AG10803 (cell line): ENCODE measurements around the gene BCDIN3D.

Source experiments
- DNase-seq: peaks from one replicate; pipeline ENCODE4 v3.0.0; 2010; ENCODE audit warnings: low read depth
- H3K4me3 ChIP-seq: 2 replicates; pipeline ENCODE4 v1.5.1; 2011; ENCODE audit warnings: mild to moderate bottlenecking, low read length, control low read depth
- TF ChIP-seq, protein P1 (sequence below): conservative IDR thresholded peaks from 2 replicates; pipeline ENCODE4 v1.5.1; 2011; ENCODE audit warnings: mild to moderate bottlenecking, low read length, control low read depth, inconsistent platforms

Gene BCDIN3D

GRCh38 chr12:49811961-49812401 is 30.9 kb downstream of the BCDIN3D start:
- H3K4me3 ChIP-seq: no peak overlapping the region
- TF ChIP-seq, protein P1, sequence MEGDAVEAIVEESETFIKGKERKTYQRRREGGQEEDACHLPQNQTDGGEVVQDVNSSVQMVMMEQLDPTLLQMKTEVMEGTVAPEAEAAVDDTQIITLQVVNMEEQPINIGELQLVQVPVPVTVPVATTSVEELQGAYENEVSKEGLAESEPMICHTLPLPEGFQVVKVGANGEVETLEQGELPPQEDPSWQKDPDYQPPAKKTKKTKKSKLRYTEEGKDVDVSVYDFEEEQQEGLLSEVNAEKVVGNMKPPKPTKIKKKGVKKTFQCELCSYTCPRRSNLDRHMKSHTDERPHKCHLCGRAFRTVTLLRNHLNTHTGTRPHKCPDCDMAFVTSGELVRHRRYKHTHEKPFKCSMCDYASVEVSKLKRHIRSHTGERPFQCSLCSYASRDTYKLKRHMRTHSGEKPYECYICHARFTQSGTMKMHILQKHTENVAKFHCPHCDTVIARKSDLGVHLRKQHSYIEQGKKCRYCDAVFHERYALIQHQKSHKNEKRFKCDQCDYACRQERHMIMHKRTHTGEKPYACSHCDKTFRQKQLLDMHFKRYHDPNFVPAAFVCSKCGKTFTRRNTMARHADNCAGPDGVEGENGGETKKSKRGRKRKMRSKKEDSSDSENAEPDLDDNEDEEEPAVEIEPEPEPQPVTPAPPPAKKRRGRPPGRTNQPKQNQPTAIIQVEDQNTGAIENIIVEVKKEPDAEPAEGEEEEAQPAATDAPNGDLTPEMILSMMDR: no peak
- no peak for DNase-seq

DNA sequence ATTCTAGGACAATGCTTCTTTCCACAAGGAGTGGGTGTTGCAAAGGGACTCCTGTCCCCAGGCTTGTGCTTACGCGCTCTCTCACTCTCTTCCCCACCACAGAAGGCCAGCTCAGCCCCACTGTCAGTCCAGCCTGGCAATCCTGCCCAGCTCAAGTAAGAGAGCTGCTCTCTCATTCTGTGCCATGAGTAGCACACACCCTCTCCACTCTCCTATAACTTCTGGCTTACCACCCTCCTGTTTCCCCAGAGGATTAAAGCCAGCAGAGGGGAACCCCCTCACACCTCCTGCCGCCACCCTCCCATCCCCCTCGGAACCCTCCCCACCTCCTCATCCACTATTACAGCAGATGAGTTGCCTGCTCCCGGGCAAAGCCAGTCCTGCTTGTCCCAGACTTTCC is 31.8 kb downstream of the BCDIN3D start:
- no peak overlapping the region for H3K4me3 ChIP-seq
- no peak for DNase-seq
- TF ChIP-seq, protein P1: no peak

DNA sequence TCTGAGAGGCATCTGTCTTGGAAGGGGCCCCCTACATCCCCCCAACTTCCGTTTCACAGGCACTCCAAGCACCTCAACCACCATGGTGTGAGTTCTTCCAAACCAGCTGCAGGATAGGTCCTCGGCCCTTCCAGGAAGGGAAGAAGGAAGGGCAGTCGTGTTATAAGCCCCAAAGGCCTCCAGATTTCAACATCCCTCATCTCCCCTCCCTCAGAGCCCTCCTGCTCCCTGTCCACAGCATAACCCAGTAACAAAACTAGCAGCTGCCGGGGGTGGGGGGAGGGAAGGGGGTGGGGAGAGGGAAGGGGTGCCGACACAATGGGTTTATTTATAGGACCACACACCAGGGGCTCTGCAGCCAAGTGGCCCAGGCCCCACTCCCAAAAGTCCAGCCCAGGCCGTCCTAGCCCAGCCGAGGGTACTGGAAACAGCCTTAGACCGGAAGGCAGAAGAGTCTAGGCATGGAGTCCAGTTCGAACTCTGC is 33.0 kb downstream of the BCDIN3D start:
- TF ChIP-seq, protein P1: no peak
- no peak for DNase-seq
- H3K4me3 ChIP-seq: no peak overlapping the region

DNA sequence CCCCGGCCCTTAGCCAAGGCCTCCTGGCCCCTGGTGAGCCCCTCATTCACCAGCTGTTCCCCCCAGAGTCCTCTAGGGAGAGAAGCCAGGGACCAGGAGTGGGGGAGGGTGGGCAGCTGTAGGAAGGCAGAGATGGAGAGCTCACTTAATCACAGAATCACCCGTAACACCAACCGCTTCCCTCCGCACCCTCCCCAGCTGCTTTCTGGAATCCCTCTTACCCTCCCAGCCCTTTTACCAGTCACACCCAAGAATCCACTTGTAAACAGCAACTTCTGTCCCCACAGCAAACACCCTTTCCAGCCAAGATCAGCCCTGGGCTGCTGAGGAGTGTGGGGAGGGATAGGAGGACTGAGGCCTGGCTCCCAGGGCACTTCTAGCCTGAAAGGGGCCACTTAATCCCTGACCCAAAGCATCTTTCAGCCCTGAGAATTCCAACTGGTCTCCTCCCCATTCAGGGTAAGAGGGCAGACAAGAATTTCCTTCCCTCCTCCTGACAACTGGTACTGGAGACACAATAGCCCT is 33.5 kb downstream of the BCDIN3D start:
- peak; percentile 58 for DNase-seq
- TF ChIP-seq, protein P1: no peak
- H3K4me3 ChIP-seq: no peak overlapping the region

- DNase-seq: no peak
- no peak overlapping the region for H3K4me3 ChIP-seq
- TF ChIP-seq, protein P1: no peak
Observed at GRCh38 chr12:49808686-49809380, 34.1 kb downstream of the BCDIN3D start.

DNA sequence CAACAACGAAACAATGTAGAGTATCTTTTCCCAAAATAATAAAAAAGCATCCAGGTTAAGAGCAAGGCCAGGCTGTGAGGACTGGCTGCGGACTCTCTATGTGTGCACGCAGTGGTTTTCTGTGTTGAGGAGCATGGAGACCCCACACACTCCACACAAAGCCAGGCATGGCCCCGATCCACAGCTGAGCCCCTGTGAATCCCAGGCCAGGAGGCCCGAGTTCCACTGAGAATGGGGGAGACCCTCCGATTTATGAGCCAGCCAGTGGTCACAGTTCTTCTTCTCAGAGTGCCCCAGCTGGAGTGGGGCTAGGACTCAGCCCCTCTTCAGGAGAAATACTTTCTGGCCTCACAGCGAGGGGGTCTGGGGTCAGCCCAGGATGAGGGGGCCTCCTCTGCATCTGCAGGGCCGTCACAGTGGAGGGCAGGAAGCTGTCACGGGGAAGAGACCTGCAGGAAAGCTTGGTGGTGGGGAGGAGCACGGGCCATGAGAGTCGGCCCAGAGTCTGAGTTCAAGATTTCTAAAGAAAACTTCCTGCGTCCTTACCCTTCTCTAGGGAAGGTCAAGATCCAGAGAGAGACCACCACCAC is 34.8 kb downstream of the BCDIN3D start:
- TF ChIP-seq, protein P1: no peak
- no peak for DNase-seq
- no peak overlapping the region for H3K4me3 ChIP-seq

GRCh38 chr12:49806877-49807276 is 36.0 kb downstream of the BCDIN3D start:
- DNase-seq: no peak
- H3K4me3 ChIP-seq: no peak overlapping the region
- TF ChIP-seq, protein P1: no peak
